GM18873 (cell line): ENCODE data around the gene ITSN1.

Source experiments
- ATAC-seq: cut with Tn5 transposase; IDR thresholded peaks from one replicate; pipeline ENCODE4 v1.9.1; 2021; ENCODE audit warnings: mild to moderate bottlenecking, moderate library complexity, moderate number of reproducible peaks; ENCODE audit not compliant: unreplicated experiment, low FRiP score

ITSN1 gene

DNA sequence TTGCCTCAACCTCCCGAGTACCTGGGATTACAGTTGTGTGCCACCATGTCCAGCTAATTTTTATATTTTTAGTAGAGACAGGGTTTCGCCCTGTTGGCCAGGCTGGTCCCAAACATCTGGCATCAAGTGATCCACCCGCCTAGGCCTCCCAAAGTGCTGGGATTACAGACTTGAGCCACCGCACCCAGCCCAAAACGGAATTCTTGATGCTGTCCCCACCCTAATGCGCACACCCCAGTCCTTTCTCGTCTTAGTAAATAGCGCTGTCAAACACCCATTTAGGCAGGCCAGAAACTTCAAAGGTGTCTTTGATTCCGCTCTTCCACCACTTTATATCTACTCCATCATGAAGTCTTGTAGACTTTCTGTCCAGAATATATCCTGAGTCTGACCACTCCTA is 35.1 kb downstream of the ITSN1 start:
- ATAC-seq = no peak

DNA sequence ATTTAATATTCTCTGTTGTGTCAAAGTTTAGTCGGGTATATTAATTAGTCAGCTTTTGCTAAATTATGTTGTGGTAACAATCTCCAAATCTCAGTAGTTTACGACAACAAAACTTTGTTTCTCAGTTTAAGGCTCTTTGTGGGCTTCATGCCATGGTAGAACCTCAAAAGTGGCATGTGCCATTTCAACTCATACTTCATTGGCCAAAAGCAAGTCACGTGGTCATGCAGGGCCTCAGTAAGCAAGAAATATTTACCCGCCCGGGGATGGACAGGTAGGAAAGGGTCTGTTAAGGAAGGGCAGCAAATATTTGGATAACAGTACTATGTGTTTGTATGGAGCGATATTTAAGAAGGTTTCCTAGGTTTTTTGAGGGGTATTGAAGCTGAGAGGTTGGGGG is 38.6 kb downstream of the ITSN1 start:
- ATAC-seq = no peak

DNA sequence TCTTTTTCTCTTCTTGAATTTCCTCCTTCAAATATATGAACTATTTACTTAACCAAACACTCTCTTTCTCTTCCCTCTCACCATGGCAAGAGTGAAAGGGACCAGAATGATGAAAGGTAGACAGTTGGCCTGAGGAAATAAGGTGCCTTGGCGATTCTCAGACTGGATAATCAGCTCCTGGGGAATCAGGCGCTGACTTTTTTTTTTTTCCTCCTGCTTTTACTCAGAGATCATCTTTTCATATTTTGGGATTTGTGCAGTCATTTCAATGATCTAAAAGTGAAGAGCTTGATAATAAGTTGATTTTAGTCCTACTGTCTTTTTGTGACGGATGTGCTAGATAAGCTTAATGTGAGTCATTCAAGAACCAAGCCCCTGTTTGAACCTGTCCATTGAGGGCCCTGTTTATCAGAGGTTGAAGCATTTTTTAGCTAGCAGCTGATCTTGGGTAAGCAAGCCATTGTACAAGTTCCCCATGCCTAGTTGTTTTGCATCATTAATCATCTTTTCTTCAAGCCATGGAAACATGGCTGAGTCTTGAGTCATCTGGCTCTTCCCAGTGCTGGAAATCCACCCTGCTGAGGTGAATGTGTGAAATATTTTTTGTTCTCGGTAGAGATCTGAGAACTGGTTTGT is 40.8 kb downstream of the ITSN1 start:
- no peak for ATAC-seq

DNA sequence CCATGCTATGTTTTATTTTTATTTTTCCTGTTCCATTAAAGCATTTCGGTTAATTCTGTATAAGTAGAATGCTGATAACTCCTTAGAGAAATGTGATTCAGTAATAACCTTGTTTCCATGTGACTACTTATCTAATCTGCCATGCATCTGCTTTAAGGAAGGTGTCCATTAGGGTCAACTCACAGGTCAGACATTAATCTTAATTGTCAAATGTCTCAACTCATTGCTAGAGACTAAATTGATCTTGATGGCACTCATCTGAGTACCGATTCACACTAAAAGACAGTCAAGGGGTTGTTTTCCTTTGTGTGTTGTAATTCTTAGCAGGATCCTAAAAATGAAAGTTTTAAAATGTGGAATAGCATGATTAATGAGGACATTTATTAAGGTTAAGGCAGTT is 41.8 kb downstream of the ITSN1 start:
- ATAC-seq = no peak

DNA sequence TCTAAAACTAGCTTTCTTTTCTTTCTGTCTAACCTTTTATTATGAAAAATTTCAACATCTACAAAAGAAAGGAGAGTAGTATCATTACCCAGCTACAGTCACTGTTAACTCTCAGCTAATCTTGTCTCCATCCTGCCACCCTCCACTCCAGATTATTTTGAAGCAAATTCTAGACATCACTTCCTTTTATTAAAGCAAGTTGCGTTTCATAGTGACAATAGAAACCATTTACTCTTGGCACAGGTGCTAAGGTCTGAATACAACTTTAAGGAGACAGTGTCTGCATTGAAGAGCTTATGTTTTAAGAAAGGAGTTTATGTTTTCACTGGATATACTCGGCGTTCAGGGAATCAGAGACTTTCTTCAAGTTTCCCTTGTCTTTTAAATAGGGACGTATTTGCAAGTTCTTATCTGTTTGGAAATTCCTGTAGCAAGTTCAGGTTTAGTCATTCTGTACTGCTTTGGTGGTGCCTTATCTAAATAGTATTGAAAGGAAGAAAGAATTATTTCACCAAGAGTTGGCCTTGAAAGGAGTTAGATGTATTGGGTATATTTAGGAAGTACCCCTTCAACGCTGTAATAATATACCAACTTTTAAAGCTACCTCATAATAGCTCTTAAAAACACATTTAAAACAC is 42.7 kb downstream of the ITSN1 start:
- no peak for ATAC-seq

DNA sequence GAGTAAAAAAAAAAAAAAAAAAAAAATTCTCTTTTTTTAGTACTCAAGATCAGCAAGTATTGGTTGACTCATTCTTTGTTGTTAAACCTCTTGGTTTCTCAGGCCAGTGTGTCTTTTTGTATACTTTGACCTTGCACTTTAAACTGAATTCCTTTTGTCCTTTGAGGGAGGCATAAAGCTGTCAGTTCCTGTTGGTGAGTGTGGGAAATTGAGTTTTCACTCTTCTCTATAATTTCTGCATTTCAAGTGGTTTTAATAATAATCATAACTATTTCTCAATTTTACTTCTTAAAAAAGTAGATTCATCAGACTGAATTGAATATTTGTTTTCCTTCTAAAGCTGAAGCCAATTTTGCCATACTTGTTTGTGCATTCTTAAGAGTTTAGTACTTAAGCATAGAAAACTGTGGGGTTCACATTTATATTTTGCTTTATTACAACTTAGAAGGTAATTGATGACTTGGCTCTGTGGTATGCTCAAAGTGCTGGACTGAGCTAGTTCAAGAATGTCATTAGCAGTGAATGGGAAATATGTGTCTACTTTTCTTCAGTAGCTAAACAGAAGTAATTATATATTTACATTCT is 43.4 kb downstream of the ITSN1 start:
- no peak for ATAC-seq

DNA sequence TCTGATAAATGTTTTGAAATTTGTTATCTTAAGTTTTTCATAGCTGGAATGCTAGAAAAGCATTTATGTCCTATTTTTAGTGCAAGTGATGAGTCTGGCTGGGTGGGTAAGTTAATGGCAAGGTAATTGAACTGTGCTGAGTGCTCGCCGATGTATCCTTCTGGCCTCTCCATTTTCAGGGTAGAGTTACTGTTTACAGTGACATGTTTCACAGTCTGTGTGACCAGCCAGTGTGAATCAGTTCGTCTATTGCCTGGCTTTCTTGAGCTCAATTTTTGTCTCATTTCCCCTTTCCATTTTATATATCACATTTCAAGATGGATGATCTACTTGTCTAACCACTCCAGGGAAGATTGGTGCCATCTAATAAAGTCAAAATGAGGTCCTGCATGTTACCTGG is 44.1 kb downstream of the ITSN1 start:
- no peak for ATAC-seq

DNA sequence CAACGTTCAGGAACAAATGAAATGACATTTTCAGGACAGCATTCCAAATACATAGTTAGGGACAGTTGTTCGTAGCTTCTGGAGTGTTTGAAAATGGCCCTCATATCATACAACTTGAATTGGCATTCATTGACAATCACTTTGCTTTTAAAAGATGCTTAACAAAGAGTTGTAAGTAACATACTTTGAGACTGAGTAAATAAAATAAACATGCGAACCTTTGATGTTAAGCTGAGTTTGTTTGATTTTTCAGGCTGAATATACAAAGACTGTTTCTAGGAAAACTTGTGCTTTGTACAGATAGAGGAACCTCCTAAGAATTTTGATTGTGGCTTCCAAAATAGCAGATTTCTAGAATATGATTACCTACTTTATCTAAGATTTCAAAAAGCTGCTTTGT is 45.3 kb downstream of the ITSN1 start:
- ATAC-seq = no peak

DNA sequence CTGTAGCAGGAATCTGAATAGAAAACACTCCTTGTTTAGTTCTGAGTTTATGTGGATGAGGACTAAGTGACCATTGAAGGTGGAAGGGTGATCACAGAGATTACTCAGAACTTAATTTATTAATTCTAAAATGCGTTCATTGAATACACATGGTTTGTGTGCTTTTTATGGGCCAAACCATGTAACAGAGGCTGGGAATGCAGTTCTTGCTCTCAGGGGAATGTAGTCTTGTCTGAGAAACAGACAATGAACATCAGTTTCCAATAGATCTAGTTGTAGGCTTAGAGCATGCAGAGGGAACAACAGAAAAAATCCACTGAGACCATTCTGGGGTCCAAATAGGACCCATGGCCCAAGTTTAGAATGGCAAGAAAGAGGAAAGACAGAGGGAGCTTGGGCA is 46.1 kb downstream of the ITSN1 start:
- ATAC-seq = no peak

DNA sequence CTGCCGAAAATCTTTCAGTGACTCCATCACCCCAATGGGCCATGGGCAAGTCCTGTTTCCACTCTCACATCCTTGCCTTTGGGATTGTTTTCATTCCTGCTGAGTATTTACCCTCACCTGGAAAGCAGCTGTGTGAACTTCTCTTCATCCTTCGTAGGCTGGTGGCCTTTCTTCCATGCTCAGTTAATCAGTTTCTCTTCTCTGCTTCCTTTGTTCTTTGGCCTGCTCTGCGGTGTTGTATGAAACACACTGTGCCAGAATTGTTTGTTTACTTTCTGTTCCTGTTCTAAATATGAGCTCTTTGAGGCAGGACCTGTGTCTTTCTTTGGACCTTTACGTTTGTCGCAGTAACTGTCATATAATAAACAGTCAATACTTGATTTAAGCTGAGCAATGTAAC is 48.6 kb downstream of the ITSN1 start:
- ATAC-seq = no peak

DNA sequence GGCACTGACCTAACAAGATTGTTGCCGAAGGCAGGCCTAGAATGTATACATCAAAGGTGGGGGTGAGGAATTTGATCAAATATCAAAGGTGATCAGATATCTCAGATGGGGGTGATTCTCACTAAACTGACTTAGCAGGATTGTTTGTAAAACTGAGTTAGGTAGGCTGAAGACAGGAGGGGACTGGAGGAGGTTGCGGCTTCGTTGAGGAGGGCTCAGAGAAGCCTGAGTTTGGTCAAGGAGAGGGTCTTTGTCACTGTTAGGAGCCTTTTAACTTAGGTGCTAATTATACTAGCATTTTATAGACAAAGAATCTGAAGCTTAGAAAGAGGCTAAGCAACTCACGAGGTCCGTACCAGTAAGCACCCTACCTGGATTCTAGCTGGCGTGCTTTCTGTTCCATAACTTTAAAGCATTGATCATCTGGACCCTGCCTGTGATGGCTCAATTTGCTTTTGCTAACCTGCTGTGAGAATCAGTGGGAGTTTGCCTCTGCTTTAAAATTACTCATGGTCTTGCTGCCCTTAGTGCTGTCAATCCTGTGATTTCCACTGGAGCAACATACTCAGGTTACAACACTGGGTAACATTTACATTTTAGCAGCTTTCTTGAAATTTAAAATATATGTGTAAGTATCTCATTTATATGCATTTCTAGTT is 49.8 kb downstream of the ITSN1 start:
- no peak for ATAC-seq

DNA sequence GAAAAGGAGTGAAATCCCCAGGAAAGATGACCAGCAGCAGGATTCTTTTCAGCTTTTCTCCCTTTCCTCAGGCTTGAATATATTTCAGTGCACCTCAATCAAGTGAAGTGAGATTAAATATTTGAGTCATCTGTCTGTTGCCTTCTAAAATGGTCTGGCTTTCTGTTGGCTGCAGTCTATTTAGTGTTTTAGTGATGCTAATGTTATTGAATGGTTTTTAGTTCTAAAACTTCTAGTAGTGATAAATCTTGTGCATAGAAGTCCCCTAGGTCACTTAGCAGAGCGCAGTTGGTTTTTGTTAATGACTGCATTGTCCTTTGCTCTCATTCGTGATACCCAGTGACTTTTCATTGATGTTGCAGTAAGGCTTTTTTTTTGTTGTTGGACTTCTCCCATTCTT is 53.5 kb downstream of the ITSN1 start:
- no peak for ATAC-seq

DNA sequence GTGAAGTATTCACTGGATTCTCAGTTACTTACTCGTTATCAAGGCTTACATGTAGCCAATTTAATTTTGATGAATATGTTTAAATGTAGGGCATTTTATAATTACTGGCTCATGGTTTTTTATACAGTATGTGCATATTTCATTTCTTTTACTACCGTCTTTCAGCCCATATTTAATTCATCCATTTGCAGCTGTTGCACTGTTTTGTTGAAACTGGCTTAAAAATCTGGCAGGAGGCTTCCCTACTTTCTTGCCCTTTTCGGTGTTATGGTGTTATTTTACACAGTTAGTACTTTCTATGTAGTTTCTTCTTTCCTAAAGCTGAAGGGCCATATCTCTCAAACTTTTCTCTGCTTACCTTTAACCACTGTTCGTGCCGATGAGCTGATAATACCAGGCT is 54.2 kb downstream of the ITSN1 start:
- ATAC-seq = no peak

DNA sequence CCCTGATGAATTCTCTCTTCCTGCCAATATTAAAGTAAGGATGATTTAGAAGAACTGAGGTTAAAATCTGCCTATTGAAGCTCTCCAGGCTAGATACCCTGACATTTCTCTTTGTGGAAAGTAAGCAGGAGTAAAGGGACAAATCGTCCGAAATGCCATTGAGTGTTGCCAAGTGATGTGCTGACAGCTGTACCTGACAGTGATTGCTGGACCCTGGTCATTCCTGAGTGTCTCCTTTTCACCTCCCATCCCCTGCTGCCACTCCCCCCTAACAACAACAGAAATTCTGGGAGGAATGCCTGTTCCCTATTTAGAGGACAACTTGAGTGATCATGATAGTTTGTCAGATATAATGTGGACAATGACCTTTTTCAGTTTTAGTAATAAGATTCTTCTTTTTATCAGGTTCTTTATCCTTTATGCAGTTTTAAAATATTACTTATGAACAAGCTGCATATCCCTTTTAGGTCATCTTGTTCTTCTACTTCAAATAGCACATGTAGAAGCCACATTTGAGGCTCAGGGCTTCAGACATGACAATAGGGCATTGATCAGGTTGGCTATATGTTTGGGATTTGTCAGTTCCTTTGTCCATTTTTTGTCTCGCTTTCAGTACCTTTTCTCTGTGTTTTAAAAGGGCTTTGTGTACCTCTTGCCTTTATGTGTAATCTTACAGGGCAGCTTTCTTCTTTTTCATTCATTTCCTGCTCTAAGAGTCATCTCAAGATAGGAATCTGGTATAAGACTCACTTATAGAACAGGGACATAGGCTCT is 56.0 kb downstream of the ITSN1 start:
- ATAC-seq = no peak

DNA sequence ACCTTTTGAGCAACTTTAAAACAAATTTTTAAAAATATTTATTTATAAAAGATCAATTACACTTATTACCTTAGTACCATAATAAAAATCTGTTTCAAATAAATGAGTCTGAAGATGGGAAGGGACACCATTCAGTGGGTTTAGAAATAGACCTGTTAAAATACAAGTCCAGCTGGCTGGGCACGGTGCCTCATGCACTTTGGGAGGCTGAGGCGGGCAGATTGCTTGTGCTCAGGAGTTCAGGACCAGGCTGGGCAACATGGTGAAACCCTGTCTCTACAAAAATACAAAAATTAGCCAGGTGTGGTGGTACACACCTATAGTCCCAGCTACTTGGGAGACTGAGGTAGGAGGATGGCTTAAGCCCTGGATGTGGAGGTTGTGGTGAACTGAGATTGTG is 57.0 kb downstream of the ITSN1 start:
- no peak for ATAC-seq

DNA sequence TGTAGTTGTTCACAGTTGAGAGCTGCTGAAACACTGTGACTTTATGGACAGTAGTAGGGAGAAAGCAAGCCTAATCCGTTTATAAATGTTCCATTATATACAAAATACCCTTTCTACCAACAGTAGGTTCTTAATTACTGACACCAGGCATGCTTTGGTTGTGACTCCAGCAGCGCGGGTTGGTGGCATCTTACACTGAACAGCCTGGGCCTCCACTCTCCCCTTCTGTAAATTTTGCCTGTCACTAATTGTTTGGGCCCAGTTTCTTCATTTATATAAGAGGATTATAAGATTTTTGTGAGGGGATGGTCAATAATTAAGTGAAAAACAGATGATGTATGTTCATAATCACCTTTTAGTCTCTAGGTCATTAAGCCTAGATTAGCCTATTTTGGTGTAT is 58.2 kb downstream of the ITSN1 start:
- ATAC-seq = no peak

DNA sequence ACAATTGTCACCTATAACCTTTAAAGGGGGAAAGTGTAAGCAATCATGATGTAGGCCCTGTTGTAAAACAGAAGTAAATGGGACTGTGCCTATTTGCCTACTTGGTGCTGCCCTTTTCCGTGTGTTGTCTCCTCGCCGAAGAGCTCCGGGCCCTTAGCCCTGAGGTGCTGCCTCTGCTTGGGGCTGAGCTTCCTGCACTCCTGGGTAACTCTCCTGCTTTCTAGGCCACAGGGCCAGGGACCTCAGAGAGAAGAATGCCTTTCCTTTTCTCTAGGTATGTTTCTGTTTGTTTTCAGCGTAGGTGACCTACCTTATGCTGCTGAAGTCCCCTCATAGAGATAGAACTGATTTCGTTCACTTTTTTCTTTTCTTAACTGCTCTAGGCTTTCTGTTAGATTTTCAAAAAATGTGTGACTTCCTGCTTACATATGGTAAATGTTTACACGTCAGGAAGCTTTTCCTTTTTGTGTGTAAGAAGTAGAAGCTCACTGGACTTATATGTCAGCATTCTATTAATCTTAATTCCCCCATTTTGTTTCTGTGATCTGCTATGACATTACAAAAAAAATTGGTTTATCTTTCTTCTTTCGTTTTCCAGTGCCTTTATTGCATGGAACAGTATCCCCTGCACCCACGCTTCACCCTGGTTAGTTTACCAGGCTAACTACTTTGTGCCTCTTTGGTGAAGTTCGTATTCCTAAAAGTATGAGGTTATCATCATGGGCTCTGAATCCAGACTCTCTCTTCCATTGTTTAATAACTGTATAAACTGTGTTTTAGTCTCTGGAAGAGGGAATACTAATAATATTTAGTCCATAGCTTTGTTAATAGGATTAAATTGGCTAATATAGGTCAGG is 61.7 kb downstream of the ITSN1 start:
- ATAC-seq = no peak

DNA sequence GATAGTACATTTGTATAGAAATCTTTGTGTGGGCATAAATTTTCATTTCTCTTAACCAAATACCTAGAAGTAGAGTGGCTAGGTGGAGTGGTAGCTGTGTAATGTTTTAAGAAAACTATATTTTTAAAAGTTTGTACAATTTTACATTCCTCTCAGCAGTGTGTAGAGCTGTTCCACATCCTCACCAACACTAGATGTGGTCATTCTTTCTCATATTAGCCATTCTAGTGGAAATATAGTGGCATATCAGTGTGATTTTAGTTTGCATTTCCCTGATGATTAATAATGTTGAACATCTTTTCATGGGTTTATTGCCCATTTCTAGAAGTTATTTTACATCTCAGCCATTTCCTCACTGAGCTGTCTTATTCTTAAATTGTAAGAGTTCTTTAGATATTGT is 65.5 kb downstream of the ITSN1 start:
- ATAC-seq = no peak

DNA sequence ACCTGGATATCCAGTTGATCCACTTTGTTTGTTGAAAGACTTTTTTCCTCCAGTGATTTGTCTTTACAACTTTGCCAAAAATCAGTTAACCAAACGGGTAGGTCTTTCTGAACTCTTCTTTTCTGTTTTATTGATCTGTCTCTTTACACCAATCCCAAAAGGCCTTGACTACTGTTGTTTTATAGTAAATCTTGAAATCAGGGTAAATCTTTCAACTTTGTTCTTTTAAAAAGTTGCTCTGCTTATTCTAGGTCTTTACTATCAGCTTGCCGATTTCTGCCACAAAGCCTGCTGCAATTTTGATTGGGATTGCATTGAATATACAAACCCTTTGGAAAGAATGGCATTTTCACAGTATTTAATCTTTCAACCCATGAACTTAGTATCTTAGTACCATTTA is 66.6 kb downstream of the ITSN1 start:
- no peak for ATAC-seq
